ENCODE data around the gene TELO2.

Gene TELO2

GRCh38 chr16:1497014-1497598 is 3.9 kb downstream of the TELO2 start:
- TF ChIP-seq ZNF146 (tag by site-specific recombination; IDR thresholded peaks at IDR 0.05) (no peak), KLF16 (tag by site-specific recombination; IDR thresholded peaks at IDR 0.05) (no peak), ZNF596 (tag by site-specific recombination; IDR thresholded peaks at IDR 0.05) (no peak), ZNF843 (tag by site-specific recombination; IDR thresholded peaks at IDR 0.05) (no peak), ZNF664 (tag by site-specific recombination; IDR thresholded peaks at IDR 0.05) (no peak), ZNF133 (tag by site-specific recombination; IDR thresholded peaks at IDR 0.05) (no peak), ZNF549 (tag by site-specific recombination; IDR thresholded peaks at IDR 0.05) (no peak), ZNF658 (tag by site-specific recombination; IDR thresholded peaks at IDR 0.05) (no peak), KLF1 (tag by site-specific recombination; IDR thresholded peaks at IDR 0.05) (no peak), ZNF670 (tag by site-specific recombination; IDR thresholded peaks at IDR 0.05; ENCODE audit: low read depth) (no peak), ZBTB20 (tag by site-specific recombination; IDR thresholded peaks at IDR 0.05) (no peak), ZNF701 (tag by site-specific recombination; IDR thresholded peaks at IDR 0.05) (no peak)
- H3K27ac ChIP-seq (ENCODE audit: extremely low read depth, low read depth, low read length): no peak overlapping the region
- POLR2A ChIA-PET: interaction anchor here (0.6 kb wide), 1 partner anchor 398 kb away, joined by 8 read pairs; no protein-coding TSS in a partner anchor
- CTCF ChIA-PET: no interaction called here
- H3K4me3 ChIP-seq (ENCODE audit: low read depth, low read length): no peak overlapping the region
- H3K4me1 ChIP-seq (ENCODE audit: control insufficient read depth, insufficient read depth, low read length): 0 out of 2 replicates have a peak, but pooled peaks cover 2% of the 10 kb centered on the region
- peaks cover 7 to 77% of the 10 kb centered on the region in 2 experiments; a peak in 2 of 3 replicates for H3K36me3 ChIP-seq (ENCODE audit: control insufficient read depth in 2 of 2, insufficient read depth in 1 of 2, low read length in 2 of 2)
- H3K9me3 ChIP-seq (ENCODE audit: control insufficient read depth, insufficient read depth, low read depth, low read length): no peaks in the 10 kb centered on the region

- Histone ChIP-seq H3K4me3 (ENCODE audit: low read depth, low read length) (no peak overlapping the region), H3K4me1 (ENCODE audit: control insufficient read depth, insufficient read depth, low read length) (no peaks in the 10 kb centered on the region), H3K27ac (ENCODE audit: extremely low read depth, low read depth, low read length) (no peak overlapping the region), H3K36me3 (ENCODE audit: control insufficient read depth in 2 of 2, insufficient read depth in 1 of 2, low read length in 2 of 2) (peaks cover 16 to 94% of the 10 kb centered on the region in 2 experiments; a peak in 2 of 3 replicates), H3K9me3 (ENCODE audit: control insufficient read depth, insufficient read depth, low read depth, low read length) (no peaks in the 10 kb centered on the region)
- ChIA-PET POLR2A (no interaction called here), CTCF (no interaction called here)
- TF ChIP-seq ZSCAN23 (tag by site-specific recombination; IDR thresholded peaks at IDR 0.05) (no peak), EGR2 (tag by site-specific recombination; IDR thresholded peaks at IDR 0.05; ENCODE audit: low read depth) (0 out of 2 replicates have a peak, but pooled peaks have one; percentile 47), ZNF549 (tag by site-specific recombination; IDR thresholded peaks at IDR 0.05) (no peak), SP7 (tag by site-specific recombination; IDR thresholded peaks at IDR 0.05) (no peak), ZNF202 (tag by site-specific recombination; IDR thresholded peaks at IDR 0.05; ENCODE audit: borderline replicate concordance) (no peak), ZFHX2 (tag by site-specific recombination; conservative IDR thresholded peaks at IDR 0.05) (peak; percentile 43; the same call in 1 of the 2 replicates), ZFP3 (tag by site-specific recombination; IDR thresholded peaks at IDR 0.05; ENCODE audit: low read depth) (no peak), ZNF664 (tag by site-specific recombination; IDR thresholded peaks at IDR 0.05) (no peak), KLF1 (tag by site-specific recombination; IDR thresholded peaks at IDR 0.05) (peak; percentile 87), ZNF791 (tag by site-specific recombination; IDR thresholded peaks at IDR 0.05) (no peak)
Observed at GRCh38 chr16:1498899-1499676, 5.9 kb downstream of the TELO2 start.

GRCh38 chr16:1499756-1500464 is 6.8 kb downstream of the TELO2 start:
- TF ChIP-seq ZNF768 (tag by site-specific recombination; IDR thresholded peaks at IDR 0.05) (no peak), ZNF266 (tag by site-specific recombination; IDR thresholded peaks at IDR 0.05; ENCODE audit: low read depth) (no peak), TRIM28 (IDR thresholded peaks at IDR 0.05; ENCODE audit: borderline replicate concordance, low read length) (no peak), ZNF112 (tag by site-specific recombination; IDR thresholded peaks at IDR 0.05) (no peak), ATF2 (tag by site-specific recombination; IDR thresholded peaks at IDR 0.05; ENCODE audit: low read depth) (no peak), ZNF169 (tag by site-specific recombination; IDR thresholded peaks at IDR 0.05) (no peak), ZNF280C (tag by site-specific recombination; IDR thresholded peaks at IDR 0.05) (no peak), KLF9 (tag by site-specific recombination; IDR thresholded peaks at IDR 0.05; ENCODE audit: low read depth) (no peak)
- no peaks in the 10 kb centered on the region for H3K9me3 ChIP-seq (ENCODE audit: control insufficient read depth, insufficient read depth, low read depth, low read length)
- POLR2A ChIA-PET: no interaction called here
- CTCF ChIA-PET: no interaction called here
- H3K36me3 ChIP-seq (ENCODE audit: control insufficient read depth in 2 of 2, insufficient read depth in 1 of 2, low read length in 2 of 2): peaks cover 16 to 89% of the 10 kb centered on the region in 2 experiments; a peak in 2 of 3 replicates
- H3K4me3 ChIP-seq (ENCODE audit: low read depth, low read length): no peak overlapping the region
- no peak overlapping the region for H3K27ac ChIP-seq (ENCODE audit: extremely low read depth, low read depth, low read length)
- no peaks in the 10 kb centered on the region for H3K4me1 ChIP-seq (ENCODE audit: control insufficient read depth, insufficient read depth, low read length)
